ENCODE data around the gene RAB14.

RAB14 gene

DNA sequence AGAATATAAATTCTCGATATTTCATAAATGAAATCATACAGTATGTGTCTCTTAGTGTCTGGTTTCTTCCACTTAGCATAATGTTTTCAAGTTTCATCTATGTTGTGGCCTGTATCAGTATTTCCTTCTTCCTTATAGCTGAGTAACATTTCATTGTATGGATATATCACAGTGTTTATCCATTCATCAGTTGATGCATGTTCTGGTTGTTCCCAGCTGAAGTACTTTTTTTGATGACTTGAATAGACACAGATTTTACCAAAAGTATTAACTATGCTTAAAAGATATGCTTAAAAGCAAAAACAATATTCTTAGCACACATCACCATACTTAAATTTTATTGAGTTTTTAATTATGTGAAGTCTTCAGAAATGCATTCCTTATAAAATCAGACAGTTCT lies 12.7 kb downstream of the RAB14 start:
- Histone ChIP-seq H3K4me1 (peaks cover 15 to 64% (median 33%) of the 10 kb centered on the region in 10 experiments), H3K9ac (no peak overlapping the region), H3K27me3 (no peaks in the 10 kb centered on the region), H4K20me1 (peaks cover 58 to 100% (median 95%) of the 10 kb centered on the region in 11 experiments), H3K27ac (no peak overlapping the region), H3K4me3 (no peak overlapping the region), H3K4me2 (no peak overlapping the region), H3K9me3 (replicated peaks in 1 of 11) (no peaks in the 10 kb centered on the region), H3K36me3 (peaks cover 35 to 76% (median 63%) of the 10 kb centered on the region in 11 experiments)
- no peak for TF ChIP-seq Cebpa-rat (IDR thresholded peaks at IDR 0.05)

DNA sequence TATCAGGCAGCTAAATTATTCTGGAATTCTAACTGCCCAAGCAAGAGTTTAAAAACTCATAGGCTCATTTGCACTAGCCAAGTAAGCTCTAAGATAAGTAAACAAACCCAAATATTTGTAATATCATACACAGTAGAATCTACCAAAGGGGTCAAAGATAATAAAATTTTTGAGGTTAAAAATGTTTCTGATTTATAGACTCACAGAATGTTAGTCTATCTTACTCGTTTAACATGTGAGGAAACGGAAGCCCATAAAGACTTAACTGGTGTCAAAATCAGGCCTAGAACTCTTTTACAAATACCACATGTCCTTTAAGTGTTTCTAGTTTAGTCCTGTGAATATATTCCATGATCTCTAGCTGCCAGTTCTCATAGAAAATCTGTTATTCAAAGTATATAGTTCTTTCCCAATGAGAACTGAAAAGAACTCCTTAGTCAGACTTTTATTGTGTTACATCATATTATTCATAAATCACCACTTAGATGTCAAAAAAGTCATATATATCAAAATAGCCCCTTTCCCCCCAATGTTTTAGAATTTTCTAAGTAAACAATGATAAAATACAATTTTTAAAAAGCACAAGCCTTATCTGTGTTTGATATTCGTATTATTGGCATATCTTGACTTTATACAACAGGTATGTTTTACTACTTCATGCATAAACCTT lies 13.9 kb downstream of the RAB14 start:
- H3K9ac ChIP-seq = no peak overlapping the region
- no peak overlapping the region for H3K4me3 ChIP-seq
- no peak overlapping the region for H3K27ac ChIP-seq
- no peaks in the 10 kb centered on the region for H3K27me3 ChIP-seq
- no peak for TF ChIP-seq Cebpa-rat (IDR thresholded peaks at IDR 0.05)
- peaks cover 51 to 100% (median 95%) of the 10 kb centered on the region in 11 experiments for H4K20me1 ChIP-seq
- peaks cover 24 to 64% (median 35%) of the 10 kb centered on the region in 10 experiments for H3K4me1 ChIP-seq
- peaks cover 39 to 87% (median 69%) of the 10 kb centered on the region in 11 experiments for H3K36me3 ChIP-seq
- no peaks in the 10 kb centered on the region for H3K9me3 ChIP-seq (replicated peaks in 1 of 11)
- H3K4me2 ChIP-seq = no peak overlapping the region

- Histone ChIP-seq H3K4me3 (no peak overlapping the region), H3K4me2 (0 out of 22 replicates have a peak overlapping the region, but pooled peaks of 2 of the 11 experiments have one; percentile 0 to 1), H3K9ac (no peak overlapping the region), H3K36me3 (peaks cover 57 to 99% (median 83%) of the 10 kb centered on the region in 11 experiments), H3K4me1 (peaks cover 24 to 53% (median 33%) of the 10 kb centered on the region in 10 experiments), H3K27ac (no peak overlapping the region), H3K9me3 (replicated peaks in 1 of 11) (no peaks in the 10 kb centered on the region), H4K20me1 (peaks cover 38 to 100% (median 93%) of the 10 kb centered on the region in 11 experiments; a peak in 21 of 22 replicates), H3K27me3 (no peaks in the 10 kb centered on the region)
- TF ChIP-seq Cebpa-rat (IDR thresholded peaks at IDR 0.05) = no peak
These were observed 15.8 kb downstream of the RAB14 start for GRCh38 chr9:121185774-121186403.

DNA sequence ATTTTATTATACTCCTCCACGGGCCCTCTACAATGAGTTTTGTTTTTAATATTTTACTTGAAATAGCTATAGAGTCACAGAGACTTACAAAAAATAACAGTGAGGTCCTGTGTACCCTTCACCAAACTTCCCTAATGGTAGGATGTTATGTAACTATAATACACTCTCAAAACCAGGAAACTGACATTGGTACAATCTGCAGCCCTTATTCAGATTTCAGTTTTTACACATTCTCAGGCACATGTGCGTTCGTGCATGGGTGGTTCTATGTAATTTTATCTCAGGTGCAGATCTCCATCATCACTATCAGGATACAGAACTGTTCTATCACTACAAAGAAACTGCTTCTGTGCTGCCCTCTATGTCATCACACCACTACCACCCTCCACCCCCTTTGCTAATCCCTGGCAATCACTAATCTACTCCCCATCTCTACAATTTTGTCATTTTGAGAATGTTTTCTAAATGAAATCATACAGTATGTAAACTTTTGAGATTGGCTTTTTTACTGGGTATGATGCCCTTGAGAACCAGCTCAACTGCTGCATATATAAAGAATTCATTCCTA lies 16.4 kb downstream of the RAB14 start:
- Histone ChIP-seq H3K4me2 (0 out of 22 replicates have a peak overlapping the region, but pooled peaks of 3 of the 11 experiments have one; percentile 0 to 11 (median 1)), H3K36me3 (peaks cover 63 to 100% (median 83%) of the 10 kb centered on the region in 11 experiments), H3K4me3 (no peak overlapping the region), H4K20me1 (peaks cover 33 to 100% (median 92%) of the 10 kb centered on the region in 11 experiments; a peak in 19 of 22 replicates), H3K27ac (no peak overlapping the region), H3K4me1 (peaks cover 23 to 47% (median 31%) of the 10 kb centered on the region in 10 experiments), H3K9me3 (replicated peaks in 1 of 11) (no peaks in the 10 kb centered on the region), H3K9ac (no peak overlapping the region), H3K27me3 (no peaks in the 10 kb centered on the region)
- no peak for TF ChIP-seq Cebpa-rat (IDR thresholded peaks at IDR 0.05)

DNA sequence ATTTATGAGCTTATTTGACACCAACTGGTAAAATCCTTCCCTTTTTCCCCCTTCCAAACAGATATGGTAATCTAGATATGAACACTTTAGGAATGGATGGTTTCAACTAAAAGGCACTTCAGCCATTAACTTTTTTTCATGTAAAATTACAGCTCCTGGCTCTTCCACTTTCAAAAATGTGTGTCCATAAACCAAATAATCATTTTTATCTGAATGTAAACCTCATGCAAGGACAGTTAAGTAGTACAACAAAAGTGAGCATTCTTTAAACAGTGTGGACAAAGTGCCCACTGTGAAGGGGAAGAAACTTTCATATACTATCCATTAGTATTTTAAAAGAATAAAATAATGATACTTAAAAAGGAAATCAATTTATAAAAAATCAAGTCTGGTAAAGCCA lies 17.2 kb downstream of the RAB14 start:
- H4K20me1 ChIP-seq = peaks cover 35 to 100% (median 92%) of the 10 kb centered on the region in 11 experiments; a peak in 19 of 22 replicates
- no peaks in the 10 kb centered on the region for H3K27me3 ChIP-seq
- no peak overlapping the region for H3K4me3 ChIP-seq
- no peak for TF ChIP-seq Cebpa-rat (IDR thresholded peaks at IDR 0.05)
- no peak overlapping the region for H3K27ac ChIP-seq
- H3K36me3 ChIP-seq = peaks cover 67 to 100% (median 83%) of the 10 kb centered on the region in 11 experiments
- H3K4me2 ChIP-seq = peak overlapping the region in 2 of 11 experiments; percentile 48 to 61; a peak in 2 of 22 replicates
- no peak overlapping the region for H3K9ac ChIP-seq
- H3K9me3 ChIP-seq (replicated peaks in 1 of 11) = no peaks in the 10 kb centered on the region
- peaks cover 23 to 45% (median 31%) of the 10 kb centered on the region in 10 experiments for H3K4me1 ChIP-seq

- no peak for TF ChIP-seq Cebpa-rat (IDR thresholded peaks at IDR 0.05)
- peak overlapping the region; percentile 8 to 61 (median 38); a peak in 17 of 22 replicates for H3K4me2 ChIP-seq
- H3K36me3 ChIP-seq = peaks cover 68 to 100% (median 83%) of the 10 kb centered on the region in 11 experiments
- H3K4me3 ChIP-seq = no peak overlapping the region
- no peaks in the 10 kb centered on the region for H3K27me3 ChIP-seq
- H3K9me3 ChIP-seq (replicated peaks in 1 of 11) = no peaks in the 10 kb centered on the region
- peak overlapping the region in 4 of 11 experiments; percentile 0 to 11 (median 7); a peak in 3 of 22 replicates for H3K27ac ChIP-seq
- H3K9ac ChIP-seq = 0 out of 22 replicates have a peak overlapping the region, but pooled peaks of 1 of the 11 experiments have one; percentile 36
- peaks cover 23 to 45% (median 31%) of the 10 kb centered on the region in 10 experiments for H3K4me1 ChIP-seq
- peaks cover 31 to 100% (median 89%) of the 10 kb centered on the region in 11 experiments; a peak in 19 of 22 replicates for H4K20me1 ChIP-seq
These were observed 17.8 kb downstream of the RAB14 start for GRCh38 chr9:121183666-121184423.

DNA sequence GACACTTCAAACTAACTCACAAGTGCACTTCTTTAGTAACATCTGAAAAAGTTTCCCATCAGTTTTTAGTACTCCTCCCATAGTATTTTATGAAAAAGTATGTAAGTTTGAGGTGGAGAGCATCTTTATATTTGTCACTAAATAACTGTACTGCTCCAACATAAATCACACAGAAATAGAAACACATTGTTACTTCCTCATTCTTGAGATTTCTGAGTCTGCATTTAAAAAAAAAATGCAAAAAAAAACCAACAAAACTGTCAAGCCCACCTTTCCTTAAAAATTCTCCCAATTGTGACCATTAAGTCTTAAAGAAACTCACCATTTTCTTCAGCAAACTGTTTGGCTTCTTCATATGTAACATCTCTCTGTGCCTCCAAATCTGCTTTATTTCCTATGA lies 18.7 kb downstream of the RAB14 start:
- H3K4me2 ChIP-seq = peak overlapping the region; percentile 8 to 61 (median 38); a peak in 18 of 22 replicates
- TF ChIP-seq Cebpa-rat (IDR thresholded peaks at IDR 0.05) = no peak
- peaks cover 72 to 100% (median 87%) of the 10 kb centered on the region in 11 experiments for H3K36me3 ChIP-seq
- peaks cover 35 to 100% (median 88%) of the 10 kb centered on the region in 11 experiments; a peak in 19 of 22 replicates for H4K20me1 ChIP-seq
- peak overlapping the region in 2 of 11 experiments; percentile 0 to 11; a peak in 2 of 22 replicates for H3K27ac ChIP-seq
- peaks cover 23 to 45% (median 31%) of the 10 kb centered on the region in 10 experiments for H3K4me1 ChIP-seq
- peak overlapping the region in 1 of 11 experiments; percentile 36; a peak in 1 of 22 replicates for H3K9ac ChIP-seq
- no peaks in the 10 kb centered on the region for H3K27me3 ChIP-seq
- H3K9me3 ChIP-seq (replicated peaks in 1 of 11) = no peaks in the 10 kb centered on the region
- no peak overlapping the region for H3K4me3 ChIP-seq

GRCh38 chr9:121182101-121182836 lies 19.4 kb downstream of the RAB14 start:
- H3K4me2 ChIP-seq = peak overlapping the region in 8 of 11 experiments; percentile 8 to 61 (median 46); a peak in 10 of 22 replicates
- no peaks in the 10 kb centered on the region for H3K9me3 ChIP-seq (replicated peaks in 1 of 11)

More at GRCh38 chr9:121182101-121182836, 19.4 kb downstream of the RAB14 start:
- peaks cover 23 to 45% (median 31%) of the 10 kb centered on the region in 10 experiments for H3K4me1 ChIP-seq
- H3K27ac ChIP-seq = no peak overlapping the region
- no peak for TF ChIP-seq Cebpa-rat (IDR thresholded peaks at IDR 0.05)
- no peaks in the 10 kb centered on the region for H3K27me3 ChIP-seq
- H3K9ac ChIP-seq = no peak overlapping the region
- peaks cover 78 to 100% (median 91%) of the 10 kb centered on the region in 11 experiments for H3K36me3 ChIP-seq
- H4K20me1 ChIP-seq = peaks cover 35 to 99% (median 81%) of the 10 kb centered on the region in 11 experiments; a peak in 19 of 22 replicates
- H3K4me3 ChIP-seq = no peak overlapping the region
